Cardiac muscle cell (in vitro differentiated cells and primary cell): Measurements from ENCODE around the gene TBC1D14. TPM values are rescaled to one million over a fixed set of nuclear protein-coding genes. Genes with fewer than 3 reads are reported as not detected.

Experiments
- DNase-seq, 2 donors: peaks; one replicate each; pipeline versions ENCODE4 v3.0.0 to v3.0.0-alpha.2; 2010 to 2017; ENCODE audit warnings: low read depth in 1 of 2, low spot score in 1 of 2
- H3K27ac ChIP-seq: fragments of 200-600 bp; sonication (generic); 2 replicates; pipeline ENCODE4 v1.5.1; 2016
- H3K27me3 ChIP-seq: fragments of 200-600 bp; sonication (generic); 2 replicates; pipeline ENCODE4 v1.6.0; 2016; ENCODE audit warnings: control low read depth
- H3K36me3 ChIP-seq: fragments of 200-600 bp; sonication (generic); 2 replicates; pipeline ENCODE4 v1.5.1; 2016; ENCODE audit warnings: control low read depth
- H3K4me1 ChIP-seq: fragments of 200-600 bp; sonication (generic); 2 replicates; pipeline ENCODE4 v1.8.1; 2017; ENCODE audit warnings: low read depth, mild to moderate bottlenecking, mixed run types
- H3K4me3 ChIP-seq: fragments of 200-600 bp; sonication (generic); 2 replicates; pipeline ENCODE4 v1.5.1; 2016; ENCODE audit warnings: mild to moderate bottlenecking
- H3K9me3 ChIP-seq: fragments of 200-600 bp; sonication (generic); 2 replicates; pipeline ENCODE4 v1.5.1; 2017; ENCODE audit warnings: low read depth, mild to moderate bottlenecking, control low read depth
- polyA plus RNA-seq: library from polyadenylated mRNA; unstranded; fragments of >200 nt; fragmentation: Nextera tagmentation; extraction: Ambion mirVana; gene quantifications from 2 replicates; pipeline ENCODE4 v1.2.1, GENCODE V29; 2016
- total RNA-seq: library from RNA; depleted of rRNA; stranded (reverse); fragments of >200 nt; gene quantifications from 2 replicates; pipeline ENCODE4 v1.2.3, GENCODE V29; 2016
- TF ChIP-seq, protein P1 (sequence below): IDR thresholded peaks from 2 replicates; pipeline ENCODE4 v1.5.1; 2012; ENCODE audit warnings: low read depth, mild to moderate bottlenecking, low read length

The TBC1D14 gene
- total and polyA plus RNA-seq, 2 experiments from 2014 or later = 30.5 to 41.8 TPM

DNA sequence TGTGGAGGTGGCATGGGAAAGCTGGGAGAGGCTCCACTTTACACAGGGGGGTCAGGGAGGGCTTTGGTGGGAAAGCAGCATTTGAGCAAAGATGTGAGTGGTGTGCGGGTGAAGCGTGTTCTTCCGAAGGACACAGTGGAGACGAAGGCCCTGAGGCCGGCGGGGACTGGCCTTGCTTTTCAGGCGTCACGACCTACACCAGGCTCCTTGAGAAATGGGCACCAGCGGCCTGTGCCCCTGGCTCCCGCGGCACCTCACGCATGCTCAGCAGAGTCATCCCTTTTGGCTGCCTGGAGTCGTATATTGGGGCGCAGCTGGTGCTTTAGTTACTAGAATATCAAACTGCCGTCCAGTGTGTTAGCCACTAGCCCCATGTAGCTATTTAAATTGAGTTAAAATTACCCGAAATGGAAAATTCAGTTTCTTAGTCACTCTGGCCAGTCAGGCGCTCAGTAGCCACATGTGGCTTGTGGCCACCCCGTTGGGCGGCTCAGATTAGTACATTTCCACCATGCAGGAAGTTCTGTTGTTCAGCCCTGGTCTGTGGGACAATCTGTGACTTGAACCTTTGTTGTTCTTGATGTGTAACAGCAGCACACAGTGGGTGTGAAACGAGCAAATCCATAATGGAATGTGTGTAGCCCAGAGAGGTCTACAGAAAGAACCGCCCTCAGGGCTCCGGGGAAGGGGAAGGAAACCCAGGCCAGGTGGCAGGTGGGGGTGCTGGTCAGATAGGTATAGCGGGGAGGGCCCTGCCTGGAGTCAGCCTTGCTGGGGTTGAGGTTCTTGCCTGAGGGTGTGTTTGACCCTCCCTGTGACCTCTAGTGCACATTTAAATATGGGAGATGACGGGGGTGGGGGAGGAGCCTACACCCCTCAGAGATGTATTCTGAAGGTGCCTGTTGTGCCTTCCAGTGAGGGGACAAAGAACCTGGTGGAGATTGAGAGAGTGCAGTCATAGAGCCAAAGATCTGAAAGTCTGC lies 30.4 kb downstream of the TBC1D14 start:
- Histone ChIP-seq H3K9me3 (no peaks in the 10 kb centered on the region), H3K36me3 (no peaks in the 10 kb centered on the region), H3K27ac (no peak overlapping the region), H3K4me1 (peaks cover 16% of the 10 kb centered on the region), H3K4me3 (no peak overlapping the region), H3K27me3 (no peaks in the 10 kb centered on the region)
- DNase-seq = no peak
- TF ChIP-seq, protein P1, sequence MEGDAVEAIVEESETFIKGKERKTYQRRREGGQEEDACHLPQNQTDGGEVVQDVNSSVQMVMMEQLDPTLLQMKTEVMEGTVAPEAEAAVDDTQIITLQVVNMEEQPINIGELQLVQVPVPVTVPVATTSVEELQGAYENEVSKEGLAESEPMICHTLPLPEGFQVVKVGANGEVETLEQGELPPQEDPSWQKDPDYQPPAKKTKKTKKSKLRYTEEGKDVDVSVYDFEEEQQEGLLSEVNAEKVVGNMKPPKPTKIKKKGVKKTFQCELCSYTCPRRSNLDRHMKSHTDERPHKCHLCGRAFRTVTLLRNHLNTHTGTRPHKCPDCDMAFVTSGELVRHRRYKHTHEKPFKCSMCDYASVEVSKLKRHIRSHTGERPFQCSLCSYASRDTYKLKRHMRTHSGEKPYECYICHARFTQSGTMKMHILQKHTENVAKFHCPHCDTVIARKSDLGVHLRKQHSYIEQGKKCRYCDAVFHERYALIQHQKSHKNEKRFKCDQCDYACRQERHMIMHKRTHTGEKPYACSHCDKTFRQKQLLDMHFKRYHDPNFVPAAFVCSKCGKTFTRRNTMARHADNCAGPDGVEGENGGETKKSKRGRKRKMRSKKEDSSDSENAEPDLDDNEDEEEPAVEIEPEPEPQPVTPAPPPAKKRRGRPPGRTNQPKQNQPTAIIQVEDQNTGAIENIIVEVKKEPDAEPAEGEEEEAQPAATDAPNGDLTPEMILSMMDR = no peak

DNA sequence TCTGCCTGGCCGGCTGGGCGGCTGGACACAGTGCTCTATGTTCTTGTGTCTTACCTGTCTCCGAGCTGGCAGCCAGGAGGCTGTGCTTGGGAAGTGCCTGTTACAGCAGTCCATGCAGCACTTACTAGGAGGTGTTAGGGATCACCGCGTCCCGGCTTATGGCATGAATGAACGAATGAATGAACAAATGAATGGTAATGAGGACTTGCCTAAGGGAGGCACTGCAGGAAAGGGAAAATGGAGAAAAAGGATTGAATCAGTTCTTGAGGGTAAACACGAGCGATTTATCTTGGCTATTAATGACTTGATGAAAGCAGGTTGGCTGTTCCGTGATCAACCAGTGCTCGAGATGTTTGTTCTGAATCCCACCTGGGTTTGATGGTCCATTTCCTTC lies 31.1 kb downstream of the TBC1D14 start:
- Histone ChIP-seq H3K27ac (no peak overlapping the region), H3K4me3 (no peak overlapping the region), H3K4me1 (peaks cover 16% of the 10 kb centered on the region), H3K27me3 (no peaks in the 10 kb centered on the region), H3K36me3 (no peaks in the 10 kb centered on the region), H3K9me3 (no peaks in the 10 kb centered on the region)
- TF ChIP-seq, protein P1 = no peak
- no peak for DNase-seq

DNA sequence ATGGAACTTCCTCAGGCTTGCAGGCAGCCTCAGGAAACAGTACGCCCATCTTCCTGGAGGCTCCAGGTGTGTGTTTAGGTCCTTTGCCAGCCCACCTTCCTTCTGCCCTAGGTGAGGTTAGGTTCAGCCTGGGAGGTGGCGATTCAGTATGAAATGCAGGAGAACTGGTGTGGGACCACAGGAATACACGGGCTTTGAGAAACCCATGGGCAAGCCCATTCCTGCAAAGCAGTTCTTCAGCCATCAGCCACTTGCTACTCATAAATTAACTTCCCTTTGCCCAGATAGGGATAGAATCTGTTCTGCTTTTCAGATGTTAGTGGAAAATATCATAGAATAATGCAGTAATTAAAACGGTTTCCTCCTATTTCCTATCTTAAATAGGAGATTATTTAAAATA lies 32.2 kb downstream of the TBC1D14 start:
- TF ChIP-seq, protein P1 = no peak
- peak overlapping the region; percentile 38 for H3K27ac ChIP-seq

DNA sequence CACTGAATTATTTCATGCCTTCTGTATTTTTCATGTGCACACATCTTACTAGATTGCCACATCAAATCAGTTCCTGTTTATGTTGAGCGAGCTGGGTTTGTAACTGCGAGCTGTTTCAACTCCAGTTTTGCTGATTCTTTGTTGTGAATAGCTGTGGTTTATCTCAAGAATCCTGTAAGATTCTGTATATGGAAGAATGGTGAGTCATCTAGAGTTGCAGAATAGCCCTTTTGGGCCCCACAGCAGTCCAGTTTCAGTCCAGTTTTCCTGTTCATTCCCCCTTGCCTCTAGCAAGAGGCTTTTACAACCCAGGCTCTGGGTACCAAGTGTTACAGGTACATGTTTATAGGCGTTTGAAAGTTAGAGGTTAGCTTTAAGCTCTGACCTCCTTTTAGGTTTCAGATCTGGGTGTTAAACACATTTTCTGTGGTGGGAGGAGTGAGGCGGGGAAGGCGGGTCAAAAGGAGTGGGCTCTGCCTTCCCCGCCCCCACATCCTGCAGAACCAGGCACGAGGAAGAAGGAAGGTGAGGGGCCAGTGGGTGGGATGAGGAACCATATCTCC lies 32.7 kb downstream of the TBC1D14 start:
- no peaks in the 10 kb centered on the region for H3K9me3 ChIP-seq
- H3K27me3 ChIP-seq = no peaks in the 10 kb centered on the region
- no peak overlapping the region for H3K4me3 ChIP-seq
- H3K27ac ChIP-seq = peak overlapping the region; percentile 38
- peaks cover 16% of the 10 kb centered on the region for H3K4me1 ChIP-seq
- TF ChIP-seq, protein P1 = no peak
- peak in 1 of 2 donors; percentile 96 for DNase-seq
- H3K36me3 ChIP-seq = no peaks in the 10 kb centered on the region

More for the DNA sequence above, 32.2 kb downstream of the TBC1D14 start:
- no peak for DNase-seq
- H3K9me3 ChIP-seq = no peaks in the 10 kb centered on the region
- no peaks in the 10 kb centered on the region for H3K36me3 ChIP-seq
- peaks cover 16% of the 10 kb centered on the region for H3K4me1 ChIP-seq
- H3K4me3 ChIP-seq = no peak overlapping the region
- H3K27me3 ChIP-seq = no peaks in the 10 kb centered on the region

DNA sequence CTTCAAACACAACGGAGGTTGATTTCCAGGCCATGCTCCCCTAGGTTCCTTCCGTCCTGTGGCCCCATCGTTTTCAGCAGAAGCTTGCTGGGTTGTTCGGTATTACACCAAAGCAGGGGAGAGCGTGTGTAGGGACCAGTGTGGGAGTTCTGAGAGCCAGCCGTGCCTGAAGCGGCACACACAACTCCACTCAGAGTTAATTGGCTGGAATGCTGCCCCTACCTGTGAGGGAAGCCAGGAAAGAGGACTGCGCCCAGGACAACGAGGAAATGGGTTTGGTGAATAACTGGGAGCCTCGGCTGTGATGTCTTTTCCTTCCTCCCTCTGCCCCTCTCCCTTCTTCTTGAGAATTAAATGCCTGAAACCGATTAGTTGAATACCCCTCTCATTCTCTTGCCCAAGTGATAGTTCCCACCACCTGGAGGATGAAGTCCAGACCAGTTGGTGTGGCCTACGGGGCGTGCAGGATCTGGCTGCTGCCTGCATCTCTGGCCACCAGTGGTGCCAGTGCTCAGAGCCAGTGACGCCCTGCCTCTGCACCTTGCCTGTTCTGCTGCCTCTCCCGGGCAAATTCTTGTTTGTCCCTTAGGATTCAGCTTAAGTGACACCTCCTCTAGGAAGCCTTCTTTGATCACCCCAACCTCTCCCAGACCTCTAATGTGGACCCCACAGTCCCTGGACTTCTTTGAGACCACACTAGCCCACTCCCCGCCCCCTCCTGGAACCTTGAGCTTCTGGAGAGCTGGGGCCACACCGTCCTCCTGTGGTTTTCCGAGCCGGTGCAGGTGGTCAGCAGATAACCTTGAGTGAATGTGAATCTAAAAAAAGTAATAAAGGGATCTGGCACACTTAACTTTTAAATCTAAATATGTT lies 33.6 kb downstream of the TBC1D14 start:
- TF ChIP-seq, protein P1 = no peak
- peak in 1 of 2 donors; percentile 4 for DNase-seq
- H3K27ac ChIP-seq = no peak overlapping the region

More for the DNA sequence above, 33.6 kb downstream of the TBC1D14 start:
- no peak overlapping the region for H3K4me3 ChIP-seq
- peaks cover 16% of the 10 kb centered on the region for H3K4me1 ChIP-seq
- no peaks in the 10 kb centered on the region for H3K36me3 ChIP-seq
- H3K9me3 ChIP-seq = no peaks in the 10 kb centered on the region
- no peaks in the 10 kb centered on the region for H3K27me3 ChIP-seq
